ENCODE measurements around the gene FBLIM1.

The FBLIM1 gene

GRCh38 chr1:15748690-15749398 is 9.8 kb upstream of the FBLIM1 start:
- DNase-seq = no peak

- DNase-seq = peak in 1 of 14 donors; percentile 23
Observed at GRCh38 chr1:15749399-15750291, 8.9 kb upstream of the FBLIM1 start.

- no peak for DNase-seq
Observed at GRCh38 chr1:15750924-15751323, 7.7 kb upstream of the FBLIM1 start.

GRCh38 chr1:15751717-15752116 is 6.9 kb upstream of the FBLIM1 start:
- DNase-seq = no peak

GRCh38 chr1:15753776-15754175 is 4.8 kb upstream of the FBLIM1 start:
- DNase-seq = no peak

DNA sequence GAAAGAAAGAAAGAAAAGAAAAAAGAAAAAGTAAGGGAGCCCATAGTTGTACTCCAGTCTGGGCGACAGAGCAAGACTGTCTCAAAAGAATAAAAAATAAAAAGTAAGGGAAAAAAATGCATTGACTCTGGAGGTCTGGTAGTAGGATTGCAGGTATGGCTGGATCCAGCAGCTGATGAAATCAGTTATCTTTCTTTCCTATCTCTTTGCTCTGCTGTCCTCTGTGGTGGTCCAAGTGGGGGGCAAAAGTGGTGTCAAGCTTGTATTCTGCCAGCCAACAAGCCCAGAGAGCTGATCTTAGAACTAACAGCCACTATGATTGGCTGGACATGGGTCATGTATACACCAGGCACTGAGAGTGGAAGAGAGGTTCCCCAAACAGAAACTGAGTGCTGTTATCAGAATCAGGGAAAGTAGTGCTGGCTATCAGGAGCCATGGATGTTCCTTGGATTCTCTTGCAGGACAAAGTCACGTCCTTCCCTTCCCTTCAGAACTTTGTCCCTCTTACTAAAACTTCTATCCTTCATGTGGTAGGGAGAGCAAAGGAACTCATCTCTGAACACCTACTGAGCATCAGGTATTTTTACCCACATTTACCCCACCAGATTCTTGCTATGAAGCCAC is 3.5 kb upstream of the FBLIM1 start:
- no peak for DNase-seq

- DNase-seq = no peak
Observed at GRCh38 chr1:15755646-15756040, 3.0 kb upstream of the FBLIM1 start.

DNA sequence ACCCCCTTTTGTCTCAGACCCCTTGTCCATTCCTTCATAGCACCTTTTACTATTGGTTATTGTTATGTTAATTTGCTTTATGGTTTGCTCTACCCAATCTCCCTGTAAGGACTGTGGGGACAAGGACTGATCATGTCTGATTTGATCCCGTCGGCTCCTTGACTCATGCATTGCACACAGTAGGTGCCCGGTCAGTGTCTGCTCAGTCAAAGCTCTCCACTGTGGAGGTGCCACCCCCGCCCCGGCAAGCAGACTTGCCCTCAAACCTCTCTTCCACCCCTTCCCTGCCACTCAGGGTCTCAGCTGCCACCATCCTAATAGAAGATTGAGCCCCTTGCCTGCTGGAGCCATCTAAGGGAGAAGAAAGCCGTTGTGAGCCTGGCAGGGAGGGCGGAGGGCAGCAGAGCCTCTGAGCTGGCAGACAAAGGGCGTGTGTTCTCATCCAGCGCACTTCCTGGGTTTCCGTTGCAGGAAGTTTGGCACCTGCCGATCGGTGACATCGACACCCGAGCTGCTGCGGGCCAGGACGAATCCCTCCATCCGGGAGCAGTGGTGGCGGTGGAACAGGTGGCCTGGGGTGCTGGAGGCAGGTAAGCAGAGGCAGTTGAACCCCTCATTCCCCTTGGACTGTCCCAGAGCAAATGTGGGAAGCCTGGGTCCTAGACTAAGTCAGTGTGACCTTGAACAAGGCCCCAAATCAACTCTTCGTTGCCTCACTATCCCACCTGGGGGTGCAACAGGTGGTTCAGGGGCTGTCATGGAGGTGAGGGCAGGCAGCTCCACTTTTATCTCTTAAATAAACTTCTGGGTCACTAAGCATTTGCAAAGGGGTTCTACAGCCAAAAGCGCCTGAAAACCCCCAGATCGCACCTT is 2.2 kb upstream of the FBLIM1 start:
- peak in 3 of 14 donors; percentile 4 to 50 (median 13) for DNase-seq

DNA sequence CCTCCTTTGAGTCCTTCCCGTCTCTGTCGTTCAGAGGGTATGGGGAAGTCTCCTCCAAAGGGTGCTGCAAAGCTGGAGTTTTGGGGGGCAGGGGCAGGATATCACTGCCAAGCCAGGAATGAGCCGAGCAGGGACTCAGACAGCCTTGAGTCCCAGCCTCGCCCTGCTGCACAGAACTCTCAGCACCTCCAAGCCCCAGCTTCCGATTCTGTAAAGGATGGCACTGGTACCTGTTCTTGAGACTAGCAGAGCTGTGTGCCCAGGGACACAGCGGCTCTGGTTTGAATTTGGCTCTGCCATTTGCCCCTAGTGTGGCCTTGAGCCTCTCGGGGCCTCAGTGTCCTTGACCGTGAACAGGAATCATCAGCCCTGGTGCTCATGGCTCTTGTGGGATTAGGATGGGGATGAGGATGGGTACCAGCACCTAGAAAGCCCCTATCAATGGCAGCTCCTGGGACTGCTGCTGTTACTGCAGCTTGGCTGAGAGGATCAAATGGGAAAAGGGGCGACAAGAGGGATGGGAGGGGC is 1.5 kb upstream of the FBLIM1 start:
- no peak for DNase-seq

DNA sequence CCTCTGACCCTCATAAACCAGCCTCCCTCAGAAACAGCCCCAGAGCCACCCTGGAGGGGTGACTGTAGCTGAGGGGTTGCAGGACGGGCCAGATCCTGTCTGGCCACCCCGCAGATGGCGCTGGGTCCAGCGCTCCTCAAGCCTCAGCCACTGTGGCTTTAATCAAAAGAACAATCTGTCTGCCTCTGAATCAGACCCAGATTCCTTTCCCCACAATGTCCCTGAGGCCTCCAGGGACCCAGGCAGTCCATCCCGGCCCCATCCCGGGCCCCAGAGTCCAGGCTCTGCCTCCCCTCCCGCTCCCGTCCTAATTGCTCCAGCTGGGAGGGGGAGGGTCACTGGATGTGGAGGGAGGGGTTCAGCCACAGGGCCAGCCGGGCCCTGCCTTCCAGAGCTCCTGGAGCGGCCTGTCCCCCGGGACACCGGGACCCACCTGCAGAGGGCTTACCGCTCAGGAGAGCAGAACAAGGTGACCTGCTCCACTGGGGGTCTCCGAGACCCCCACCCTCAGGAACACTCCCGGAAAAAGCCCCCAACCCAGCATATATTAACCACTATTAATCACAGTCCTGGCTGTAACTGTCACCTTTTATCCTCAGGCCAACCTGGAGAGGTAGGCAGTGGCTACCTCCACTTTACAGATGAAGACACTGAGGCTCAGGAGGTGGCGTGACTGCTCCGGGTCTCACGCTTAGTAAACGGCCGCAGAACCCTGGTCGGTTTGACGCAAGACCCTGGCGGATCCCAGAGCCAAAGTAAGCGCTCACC is 836 bp upstream of the FBLIM1 start:
- DNase-seq = no peak

- DNase-seq = no peak
Observed at GRCh38 chr1:15758953-15759661, 512 bp downstream of the FBLIM1 start.

GRCh38 chr1:15760520-15761211 is 2.1 kb downstream of the FBLIM1 start:
- DNase-seq = no peak

- DNase-seq = no peak
Observed at GRCh38 chr1:15761366-15762128, 3.0 kb downstream of the FBLIM1 start.

DNA sequence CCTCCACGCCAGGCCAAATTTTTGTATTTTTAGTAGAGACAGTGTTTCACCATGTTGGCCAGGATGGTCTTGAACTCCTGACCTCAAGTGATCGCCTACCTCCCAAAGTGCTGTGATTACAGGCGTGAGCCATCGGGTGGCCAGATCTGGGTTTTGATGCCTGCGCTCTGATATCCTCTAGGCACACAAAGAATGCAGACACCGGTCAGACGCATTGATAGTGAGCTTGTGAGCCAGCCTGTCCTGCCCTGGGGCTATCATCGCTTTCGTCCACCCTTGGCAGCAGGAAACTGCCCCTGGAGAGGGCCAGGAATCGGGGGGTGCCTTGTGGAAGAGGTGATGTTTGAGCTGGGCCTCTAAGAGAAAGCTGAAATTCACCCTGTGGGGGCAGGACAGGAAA is 4.0 kb downstream of the FBLIM1 start:
- DNase-seq = no peak

- DNase-seq = no peak
Observed at GRCh38 chr1:15764269-15764764, 5.7 kb downstream of the FBLIM1 start.

DNA sequence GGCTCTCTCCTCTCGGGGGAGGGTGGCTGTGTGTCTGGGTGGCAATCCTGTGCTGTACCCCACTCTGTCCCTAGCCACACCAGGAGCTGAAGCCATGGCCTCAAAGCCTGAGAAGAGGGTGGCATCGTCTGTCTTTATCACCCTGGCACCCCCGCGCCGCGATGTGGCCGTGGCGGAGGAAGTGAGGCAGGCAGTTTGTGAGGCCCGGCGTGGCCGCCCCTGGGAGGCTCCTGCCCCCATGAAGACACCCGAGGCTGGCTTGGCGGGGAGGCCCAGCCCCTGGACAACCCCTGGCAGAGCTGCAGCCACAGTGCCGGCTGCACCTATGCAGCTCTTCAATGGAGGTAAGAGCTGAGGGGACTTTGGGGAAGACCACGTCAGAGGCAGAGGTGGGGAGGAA is 6.3 kb downstream of the FBLIM1 start:
- no peak for DNase-seq

GRCh38 chr1:15765495-15766194 is 7.0 kb downstream of the FBLIM1 start:
- peak in 4 of 14 donors; percentile 10 to 42 (median 20) for DNase-seq

GRCh38 chr1:15767941-15768340 is 9.3 kb downstream of the FBLIM1 start:
- DNase-seq = no peak

Data from C1 segment of cervical spinal cord (tissue), 14 donors.